Smooth muscle cell (in vitro differentiated cells): Measurements from ENCODE around the gene RARB. TPM values are rescaled to one million over a fixed set of nuclear protein-coding genes. Genes with fewer than 3 reads are reported as not detected.

ENCODE experiments used
- DNase-seq: peaks from one replicate; lab custom pipeline; 2025; ENCODE audit not compliant: unreplicated experiment; lab: John Stamatoyannopoulos, UW
- H2AFZ ChIP-seq: fragments of 200-600 bp; sonication (generic); 2 replicates; pipeline ENCODE4 v1.6.0; 2016; ENCODE audit warnings: antibody characterized with exemption, low read depth, mild to moderate bottlenecking
- H3F3A ChIP-seq: fragments of 200-600 bp; sonication (generic); 2 replicates; pipeline ENCODE4 v1.6.0; 2017; ENCODE audit warnings: antibody characterized with exemption, low read depth
- H3K27ac ChIP-seq: fragments of 200-600 bp; sonication (generic); 2 replicates; pipeline ENCODE4 v1.5.1; 2016; ENCODE audit warnings: low read depth, mild to moderate bottlenecking
- H3K27me3 ChIP-seq: fragments of 200-600 bp; sonication (generic); 2 replicates; pipeline ENCODE4 v1.6.1; 2016; ENCODE audit warnings: low read depth, mild to moderate bottlenecking
- H3K36me3 ChIP-seq: fragments of 200-600 bp; sonication (generic); 2 replicates; pipeline ENCODE4 v1.5.1; 2016; ENCODE audit warnings: low read depth
- H3K4me1 ChIP-seq: fragments of 200-600 bp; sonication (generic); 2 replicates; pipeline ENCODE4 v1.5.1; 2016; ENCODE audit warnings: low read depth
- H3K4me2 ChIP-seq: fragments of 200-600 bp; sonication (generic); 2 replicates; pipeline ENCODE4 v1.6.0; 2016; ENCODE audit warnings: mild to moderate bottlenecking
- H3K4me3 ChIP-seq: fragments of 200-600 bp; sonication (generic); 2 replicates; pipeline ENCODE4 v1.5.1; 2016; ENCODE audit warnings: mild to moderate bottlenecking
- H3K79me2 ChIP-seq: fragments of 200-600 bp; sonication (generic); 2 replicates; pipeline ENCODE4 v1.6.0; 2016; ENCODE audit warnings: low read depth, mild to moderate bottlenecking
- H3K9ac ChIP-seq: fragments of 200-600 bp; sonication (generic); 2 replicates; pipeline ENCODE4 v1.6.0; 2016; ENCODE audit warnings: low read depth
- H3K9me3 ChIP-seq: fragments of 200-600 bp; sonication (generic); replicated peaks from 2 replicates; pipeline ENCODE4 v1.5.1; 2016; ENCODE audit warnings: low read depth
- H4K20me1 ChIP-seq: fragments of 200-600 bp; sonication (generic); 2 replicates; pipeline ENCODE4 v1.6.0; 2016; ENCODE audit warnings: low read depth
- WGBS: methylation state at CpG from one replicate; pipeline ENCODE4 v1.1.7; 2016; ENCODE audit warnings: low lambda C conversion rate; 5-methylcytosine and 5-hydroxymethylcytosine counted together
- polyA plus RNA-seq: library from polyadenylated mRNA; unstranded; fragments of >200 nt; fragmentation: Nextera tagmentation; extraction: Ambion mirVana; gene quantifications from 2 replicates; pipeline ENCODE4 v1.2.1, GENCODE V29; 2016
- total RNA-seq: library from RNA; depleted of rRNA; stranded (reverse); fragments of >200 nt; gene quantifications from 2 replicates; pipeline ENCODE4 v1.2.3, GENCODE V29; 2014
- TF ChIP-seq, protein P1 (sequence below): fragments of 200-600 bp; sonication (generic); IDR thresholded peaks from 2 replicates; pipeline ENCODE4 v1.5.1; 2017; ENCODE audit warnings: borderline replicate concordance, mild to moderate bottlenecking, antibody characterized with exemption; ENCODE audit not compliant: insufficient read depth, poor library complexity, severe bottlenecking

Gene RARB
- total and polyA plus RNA-seq, 2 experiments from 2014 or later, result 88.1 to 106 TPM

- TF ChIP-seq, protein P1, sequence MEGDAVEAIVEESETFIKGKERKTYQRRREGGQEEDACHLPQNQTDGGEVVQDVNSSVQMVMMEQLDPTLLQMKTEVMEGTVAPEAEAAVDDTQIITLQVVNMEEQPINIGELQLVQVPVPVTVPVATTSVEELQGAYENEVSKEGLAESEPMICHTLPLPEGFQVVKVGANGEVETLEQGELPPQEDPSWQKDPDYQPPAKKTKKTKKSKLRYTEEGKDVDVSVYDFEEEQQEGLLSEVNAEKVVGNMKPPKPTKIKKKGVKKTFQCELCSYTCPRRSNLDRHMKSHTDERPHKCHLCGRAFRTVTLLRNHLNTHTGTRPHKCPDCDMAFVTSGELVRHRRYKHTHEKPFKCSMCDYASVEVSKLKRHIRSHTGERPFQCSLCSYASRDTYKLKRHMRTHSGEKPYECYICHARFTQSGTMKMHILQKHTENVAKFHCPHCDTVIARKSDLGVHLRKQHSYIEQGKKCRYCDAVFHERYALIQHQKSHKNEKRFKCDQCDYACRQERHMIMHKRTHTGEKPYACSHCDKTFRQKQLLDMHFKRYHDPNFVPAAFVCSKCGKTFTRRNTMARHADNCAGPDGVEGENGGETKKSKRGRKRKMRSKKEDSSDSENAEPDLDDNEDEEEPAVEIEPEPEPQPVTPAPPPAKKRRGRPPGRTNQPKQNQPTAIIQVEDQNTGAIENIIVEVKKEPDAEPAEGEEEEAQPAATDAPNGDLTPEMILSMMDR, result no peak
- DNase-seq, result no peak
These were observed 87.1 kb downstream of the RARB start for GRCh38 chr3:25515171-25515570.

GRCh38 chr3:25520926-25521559 is 93.0 kb downstream of the RARB start:
- no peak overlapping the region for H3K4me2 ChIP-seq

More at GRCh38 chr3:25515171-25515570, 87.1 kb downstream of the RARB start:
- peaks cover 20% of the 10 kb centered on the region for H4K20me1 ChIP-seq
- no peaks in the 10 kb centered on the region for H3F3A ChIP-seq
- peaks cover 4% of the 10 kb centered on the region for H3K36me3 ChIP-seq
- no peak overlapping the region for H3K27ac ChIP-seq
- H3K9me3 ChIP-seq, result no peaks in the 10 kb centered on the region
- no peaks in the 10 kb centered on the region for H3K27me3 ChIP-seq
- H3K4me2 ChIP-seq, result no peak overlapping the region
- H3K4me3 ChIP-seq, result no peak overlapping the region
- no peak overlapping the region for H3K9ac ChIP-seq
- H3K79me2 ChIP-seq, result peaks cover 87% of the 10 kb centered on the region
- H2AFZ ChIP-seq, result no peak overlapping the region
- no peaks in the 10 kb centered on the region for H3K4me1 ChIP-seq

DNA sequence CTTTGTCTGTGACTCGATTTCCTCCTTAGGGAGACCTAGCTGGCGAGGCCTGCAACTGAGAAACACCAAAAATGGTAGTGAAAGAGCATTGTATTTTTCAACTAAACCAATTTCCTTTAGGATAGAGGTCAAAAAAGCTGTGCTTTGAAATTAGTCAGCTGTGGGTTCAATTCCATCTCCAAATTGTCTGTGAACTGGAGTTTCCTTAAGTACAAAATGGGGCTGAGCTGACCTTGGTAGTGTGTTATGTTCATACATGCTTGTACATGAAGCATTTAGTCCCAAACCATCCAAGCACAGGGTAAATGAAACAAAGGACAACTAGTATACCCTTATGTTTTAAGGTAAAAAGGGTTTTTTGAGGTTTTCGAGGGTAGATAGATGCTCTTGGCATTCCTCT is 99.3 kb downstream of the RARB start:
- 97% methylated on average over 3 of the region's 3 CpGs for WGBS
- H3K27me3 ChIP-seq, result no peaks in the 10 kb centered on the region
- peaks cover 55% of the 10 kb centered on the region for H3K79me2 ChIP-seq
- peak overlapping the region; percentile 27 for H3K27ac ChIP-seq
- TF ChIP-seq, protein P1, result no peak
- H4K20me1 ChIP-seq, result peaks cover 21% of the 10 kb centered on the region
- no peak overlapping the region for H2AFZ ChIP-seq
- DNase-seq, result no peak
- H3F3A ChIP-seq, result peaks cover 3% of the 10 kb centered on the region
- peaks cover 12% of the 10 kb centered on the region for H3K4me1 ChIP-seq
- H3K4me3 ChIP-seq, result no peak overlapping the region
- H3K36me3 ChIP-seq, result no peaks in the 10 kb centered on the region
- H3K4me2 ChIP-seq, result no peak overlapping the region
- H3K9ac ChIP-seq, result no peak overlapping the region
- H3K9me3 ChIP-seq, result no peaks in the 10 kb centered on the region

More at GRCh38 chr3:25520926-25521559, 93.0 kb downstream of the RARB start:
- Histone ChIP-seq H3K4me3 (no peak overlapping the region), H3K9me3 (no peaks in the 10 kb centered on the region), H3K79me2 (peaks cover 69% of the 10 kb centered on the region), H3K9ac (no peak overlapping the region), H2AFZ (no peak overlapping the region), H3K27ac (no peak overlapping the region), H3K36me3 (no peaks in the 10 kb centered on the region), H3K27me3 (no peaks in the 10 kb centered on the region), H3F3A (peaks cover 3% of the 10 kb centered on the region), H3K4me1 (no peaks in the 10 kb centered on the region), H4K20me1 (peaks cover 44% of the 10 kb centered on the region)
- DNase-seq, result no peak
- 95% methylated on average over 8 of the region's 8 CpGs for WGBS
- TF ChIP-seq, protein P1, result no peak

GRCh38 chr3:25527801-25528200 is 99.7 kb downstream of the RARB start:
- Histone ChIP-seq H3K4me2 (no peak overlapping the region), H3K4me3 (no peak overlapping the region), H4K20me1 (peaks cover 19% of the 10 kb centered on the region), H3K9me3 (no peaks in the 10 kb centered on the region), H3K4me1 (peaks cover 12% of the 10 kb centered on the region), H3K27me3 (no peaks in the 10 kb centered on the region), H3K27ac (peak overlapping the region; percentile 27), H3K79me2 (peaks cover 55% of the 10 kb centered on the region), H2AFZ (no peak overlapping the region), H3F3A (peaks cover 3% of the 10 kb centered on the region), H3K9ac (no peak overlapping the region), H3K36me3 (no peaks in the 10 kb centered on the region)
- TF ChIP-seq, protein P1, result no peak
- 91% methylated on average over 4 of the region's 4 CpGs for WGBS
- no peak for DNase-seq
